NCI-H1694 treated with DMSO at 0.1 percent for 48 hours (cell line): ENCODE data around the gene HTRA3.
"Not testable (repeated sequence)": the region's sequence is repeated elsewhere in the genome, so short reads cannot be mapped to it uniquely, and the experiment has no call there.

Experiments
- DNase-seq: peaks from one replicate; lab custom pipeline; 2025; lab: John Stamatoyannopoulos, UW

HTRA3 gene

GRCh38 chr4:8325291-8325973 is 55.9 kb downstream of the HTRA3 start:
- no peak for DNase-seq

GRCh38 chr4:8326206-8326605 is 56.7 kb downstream of the HTRA3 start:
- DNase-seq = no peak

- no peak for DNase-seq
Measured at GRCh38 chr4:8328456-8328855, 58.9 kb downstream of the HTRA3 start.

- DNase-seq = no peak
Measured at GRCh38 chr4:8328866-8329559, 59.5 kb downstream of the HTRA3 start.

GRCh38 chr4:8329560-8329858 is 60.0 kb downstream of the HTRA3 start:
- DNase-seq = no peak

GRCh38 chr4:8329859-8330761 is 60.6 kb downstream of the HTRA3 start:
- no peak for DNase-seq

GRCh38 chr4:8330821-8331574 is 61.4 kb downstream of the HTRA3 start:
- no peak for DNase-seq

GRCh38 chr4:8331575-8331955 is 62.0 kb downstream of the HTRA3 start:
- DNase-seq = no peak

- no peak for DNase-seq
Measured at GRCh38 chr4:8332038-8332857, 62.7 kb downstream of the HTRA3 start.

GRCh38 chr4:8332891-8333331 is 63.4 kb downstream of the HTRA3 start:
- DNase-seq = no peak

- DNase-seq = no peak
Measured at GRCh38 chr4:8333726-8334460, 64.3 kb downstream of the HTRA3 start.

- no peak for DNase-seq
Measured at GRCh38 chr4:8334786-8335460, 65.4 kb downstream of the HTRA3 start.

GRCh38 chr4:8335848-8336247 is 66.3 kb downstream of the HTRA3 start:
- no peak for DNase-seq

- DNase-seq = no peak
Measured at GRCh38 chr4:8336412-8337075, 67.0 kb downstream of the HTRA3 start.

- no peak for DNase-seq
Measured at GRCh38 chr4:8338351-8338961, 68.9 kb downstream of the HTRA3 start.

GRCh38 chr4:8340781-8341241 is 71.3 kb downstream of the HTRA3 start:
- DNase-seq = no peak

GRCh38 chr4:8341281-8341680 is 71.7 kb downstream of the HTRA3 start:
- not testable (repeated sequence) for DNase-seq

- DNase-seq = no peak
Measured at GRCh38 chr4:8341691-8342090, 72.1 kb downstream of the HTRA3 start.
